Measurements from ENCODE around the gene GIMAP5.

GIMAP5 gene

GRCh38 chr7:150719436-150719835 is 17.8 kb upstream of the GIMAP5 start:
- TF ChIP-seq EZH2phosphoT487 (IDR thresholded peaks at IDR 0.05; ENCODE audit: borderline replicate concordance, low read length) (no peak), CTCF (IDR thresholded peaks at IDR 0.05; ENCODE audit: low read depth, low read length, poor library complexity, severe bottlenecking) (no peak)
- Histone ChIP-seq H3K4me1 (ENCODE audit: control insufficient read depth, low read length) (no peaks in the 10 kb centered on the region), H3K9me2 (replicated peaks; ENCODE audit: control insufficient read depth, low read length) (no peaks in the 10 kb centered on the region), H3K79me2 (ENCODE audit: control insufficient read depth, low read length) (no peaks in the 10 kb centered on the region), H3K9me3 (ENCODE audit: control insufficient read depth, insufficient read depth, low read length) (no peaks in the 10 kb centered on the region), H3K4me3 (ENCODE audit: low read length) (no peak overlapping the region), H3K4me2 (ENCODE audit: low read length) (no peak overlapping the region), H3K27me3 (ENCODE audit: control insufficient read depth, low read length) (peaks cover 8% of the 10 kb centered on the region; the same call in 1 of the 2 replicates), H3K27ac (ENCODE audit: low read depth, low read length) (no peak overlapping the region), H3K36me3 (ENCODE audit: control insufficient read depth, low read length) (no peaks in the 10 kb centered on the region), H4K20me1 (ENCODE audit: control insufficient read depth, insufficient read depth, low read depth, low read length) (no peaks in the 10 kb centered on the region), H3F3A (ENCODE audit: control insufficient read depth, insufficient read depth) (no peaks in the 10 kb centered on the region)

GRCh38 chr7:150719960-150720891 is 17.0 kb upstream of the GIMAP5 start:
- H3K79me2 ChIP-seq (ENCODE audit: control insufficient read depth, low read length) = no peaks in the 10 kb centered on the region
- no peak overlapping the region for H3K4me3 ChIP-seq (ENCODE audit: low read length)
- H3K36me3 ChIP-seq (ENCODE audit: control insufficient read depth, low read length) = no peaks in the 10 kb centered on the region
- no peaks in the 10 kb centered on the region for H3F3A ChIP-seq (ENCODE audit: control insufficient read depth, insufficient read depth)
- no peak overlapping the region for H3K27ac ChIP-seq (ENCODE audit: low read depth, low read length)
- no peaks in the 10 kb centered on the region for H3K9me2 ChIP-seq (replicated peaks; ENCODE audit: control insufficient read depth, low read length)
- TF ChIP-seq EZH2phosphoT487 (IDR thresholded peaks at IDR 0.05; ENCODE audit: borderline replicate concordance, low read length) = no peak
- no peak for TF ChIP-seq CTCF (IDR thresholded peaks at IDR 0.05; ENCODE audit: low read depth, low read length, poor library complexity, severe bottlenecking)
- H4K20me1 ChIP-seq (ENCODE audit: control insufficient read depth, insufficient read depth, low read depth, low read length) = no peaks in the 10 kb centered on the region
- no peaks in the 10 kb centered on the region for H3K4me1 ChIP-seq (ENCODE audit: control insufficient read depth, low read length)
- H3K27me3 ChIP-seq (ENCODE audit: control insufficient read depth, low read length) = peaks cover 10% of the 10 kb centered on the region; the same call in 1 of the 2 replicates
- H3K4me2 ChIP-seq (ENCODE audit: low read length) = no peak overlapping the region
- no peaks in the 10 kb centered on the region for H3K9me3 ChIP-seq (ENCODE audit: control insufficient read depth, insufficient read depth, low read length)

- H3K4me2 ChIP-seq (ENCODE audit: low read length) = no peak overlapping the region
- H3K36me3 ChIP-seq (ENCODE audit: control insufficient read depth, low read length) = no peaks in the 10 kb centered on the region
- no peak overlapping the region for H3K4me3 ChIP-seq (ENCODE audit: low read length)
- no peaks in the 10 kb centered on the region for H3K9me3 ChIP-seq (ENCODE audit: control insufficient read depth, insufficient read depth, low read length)
- H3K27ac ChIP-seq (ENCODE audit: low read depth, low read length) = no peak overlapping the region
- H3K4me1 ChIP-seq (ENCODE audit: control insufficient read depth, low read length) = no peaks in the 10 kb centered on the region
- H3K9me2 ChIP-seq (replicated peaks; ENCODE audit: control insufficient read depth, low read length) = no peaks in the 10 kb centered on the region
- no peaks in the 10 kb centered on the region for H4K20me1 ChIP-seq (ENCODE audit: control insufficient read depth, insufficient read depth, low read depth, low read length)
- H3K27me3 ChIP-seq (ENCODE audit: control insufficient read depth, low read length) = 0 out of 2 replicates have a peak, but pooled peaks cover 2% of the 10 kb centered on the region
- no peaks in the 10 kb centered on the region for H3F3A ChIP-seq (ENCODE audit: control insufficient read depth, insufficient read depth)
- TF ChIP-seq EZH2phosphoT487 (IDR thresholded peaks at IDR 0.05; ENCODE audit: borderline replicate concordance, low read length) (no peak), CTCF (IDR thresholded peaks at IDR 0.05; ENCODE audit: low read depth, low read length, poor library complexity, severe bottlenecking) (no peak)
- no peaks in the 10 kb centered on the region for H3K79me2 ChIP-seq (ENCODE audit: control insufficient read depth, low read length)
These were observed 15.2 kb upstream of the GIMAP5 start for GRCh38 chr7:150721970-150722373.
